NCI-H2081 treated with DMSO at 0.1 percent for 48 hours (cell line): Measurements from ENCODE around the gene SGSH.
"Not testable (repeated sequence)": the region's sequence is repeated elsewhere in the genome, so short reads cannot be mapped to it uniquely, and the experiment has no call there.

Experiments used
- DNase-seq: peaks from one replicate; lab custom pipeline; 2025; lab: John Stamatoyannopoulos, UW

The SGSH gene

GRCh38 chr17:80253631-80254395, 33.7 kb upstream of the SGSH start:
- no peak for DNase-seq

GRCh38 chr17:80252871-80253270, 32.7 kb upstream of the SGSH start:
- no peak for DNase-seq

GRCh38 chr17:80251966-80252365, 31.8 kb upstream of the SGSH start:
- no peak for DNase-seq

- no peak for DNase-seq
Measured at GRCh38 chr17:80248894-80249710, 29.0 kb upstream of the SGSH start.

GRCh38 chr17:80248001-80248893, 28.1 kb upstream of the SGSH start:
- DNase-seq = no peak

- DNase-seq = no peak
Measured at GRCh38 chr17:80247561-80247960, 27.4 kb upstream of the SGSH start.

GRCh38 chr17:80246726-80247125, 26.6 kb upstream of the SGSH start:
- no peak for DNase-seq

GRCh38 chr17:80246266-80246681, 26.1 kb upstream of the SGSH start:
- no peak for DNase-seq

- no peak for DNase-seq
Measured at GRCh38 chr17:80245566-80246265, 25.6 kb upstream of the SGSH start.

- DNase-seq = no peak
Measured at GRCh38 chr17:80244871-80245509, 24.9 kb upstream of the SGSH start.

- not testable (repeated sequence) for DNase-seq
Measured at GRCh38 chr17:80244448-80244847, 24.3 kb upstream of the SGSH start.

GRCh38 chr17:80243526-80244433, 23.6 kb upstream of the SGSH start:
- DNase-seq = no peak

- no peak for DNase-seq
Measured at GRCh38 chr17:80242505-80242904, 22.4 kb upstream of the SGSH start.

- no peak for DNase-seq
Measured at GRCh38 chr17:80237386-80237785, 17.3 kb upstream of the SGSH start.

GRCh38 chr17:80236911-80237310, 16.8 kb upstream of the SGSH start:
- no peak for DNase-seq

- no peak for DNase-seq
Measured at GRCh38 chr17:80233202-80233601, 13.1 kb upstream of the SGSH start.

GRCh38 chr17:80232438-80232837, 12.3 kb upstream of the SGSH start:
- DNase-seq = no peak

GRCh38 chr17:80229011-80229410, 8.9 kb upstream of the SGSH start:
- DNase-seq = no peak

GRCh38 chr17:80228477-80228876, 8.3 kb upstream of the SGSH start:
- no peak for DNase-seq

- DNase-seq = no peak
Measured at GRCh38 chr17:80227666-80228065, 7.5 kb upstream of the SGSH start.
